Vagina (tissue), 2 donors: ENCODE results near the gene HOXD8.

ENCODE experiments used
- POLR2A ChIP-seq, 2 donors: fragments of 450-650 bp; IDR thresholded peaks; one replicate each; pipeline ENCODE4 v1.6.1; 2017; ENCODE audit warnings: antibody characterized with exemption in 2 of 2, mild to moderate bottlenecking in 2 of 2, moderate library complexity in 2 of 2
- POLR2AphosphoS5 ChIP-seq, 2 donors: sonication (generic); formaldehyde crosslinking; IDR thresholded peaks; one replicate each; pipeline ENCODE4 v1.9.0; 2017; ENCODE audit warnings: antibody characterized with exemption in 2 of 2, mild to moderate bottlenecking in 2 of 2, low read depth in 1 of 2; ENCODE audit not compliant: insufficient read depth in 1 of 2
- TF ChIP-seq, protein P1 (sequence below), 3 experiments: fragments of 450-650 bp in 2 of 3; fragments of 200-600 bp in 1 of 3; sonication (generic) in 1 of 3; IDR thresholded peaks; one replicate each; pipeline ENCODE4 v1.5.1; 2017 to 2019; ENCODE audit warnings: antibody characterized with exemption in 3 of 3, mild to moderate bottlenecking in 2 of 3, moderate library complexity in 2 of 3

- TF ChIP-seq, protein P1, sequence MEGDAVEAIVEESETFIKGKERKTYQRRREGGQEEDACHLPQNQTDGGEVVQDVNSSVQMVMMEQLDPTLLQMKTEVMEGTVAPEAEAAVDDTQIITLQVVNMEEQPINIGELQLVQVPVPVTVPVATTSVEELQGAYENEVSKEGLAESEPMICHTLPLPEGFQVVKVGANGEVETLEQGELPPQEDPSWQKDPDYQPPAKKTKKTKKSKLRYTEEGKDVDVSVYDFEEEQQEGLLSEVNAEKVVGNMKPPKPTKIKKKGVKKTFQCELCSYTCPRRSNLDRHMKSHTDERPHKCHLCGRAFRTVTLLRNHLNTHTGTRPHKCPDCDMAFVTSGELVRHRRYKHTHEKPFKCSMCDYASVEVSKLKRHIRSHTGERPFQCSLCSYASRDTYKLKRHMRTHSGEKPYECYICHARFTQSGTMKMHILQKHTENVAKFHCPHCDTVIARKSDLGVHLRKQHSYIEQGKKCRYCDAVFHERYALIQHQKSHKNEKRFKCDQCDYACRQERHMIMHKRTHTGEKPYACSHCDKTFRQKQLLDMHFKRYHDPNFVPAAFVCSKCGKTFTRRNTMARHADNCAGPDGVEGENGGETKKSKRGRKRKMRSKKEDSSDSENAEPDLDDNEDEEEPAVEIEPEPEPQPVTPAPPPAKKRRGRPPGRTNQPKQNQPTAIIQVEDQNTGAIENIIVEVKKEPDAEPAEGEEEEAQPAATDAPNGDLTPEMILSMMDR (IDR thresholded peaks at IDR 0.05) = no peak
- TF ChIP-seq POLR2AphosphoS5 (IDR thresholded peaks at IDR 0.05; ENCODE audit: insufficient read depth in 1 of 2, low read depth in 1 of 2) = no peak
- no peak for TF ChIP-seq POLR2A (IDR thresholded peaks at IDR 0.05)
These were observed 35.3 kb downstream of the HOXD8 start for GRCh38 chr2:176164611-176165369.
